Vagina (tissue), 2 donors: ENCODE data around the gene PGK1.

Experiments used
- POLR2A ChIP-seq, 2 donors: fragments of 450-650 bp; IDR thresholded peaks; one replicate each; pipeline ENCODE4 v1.6.1; 2017; ENCODE audit warnings: antibody characterized with exemption in 2 of 2, mild to moderate bottlenecking in 2 of 2, moderate library complexity in 2 of 2
- POLR2AphosphoS5 ChIP-seq, 2 donors: sonication (generic); formaldehyde crosslinking; IDR thresholded peaks; one replicate each; pipeline ENCODE4 v1.9.0; 2017; ENCODE audit warnings: antibody characterized with exemption in 2 of 2, mild to moderate bottlenecking in 2 of 2, low read depth in 1 of 2; ENCODE audit not compliant: insufficient read depth in 1 of 2
- TF ChIP-seq, protein P1 (sequence below), 3 experiments: fragments of 450-650 bp in 2 of 3; fragments of 200-600 bp in 1 of 3; sonication (generic) in 1 of 3; IDR thresholded peaks; one replicate each; pipeline ENCODE4 v1.5.1; 2017 to 2019; ENCODE audit warnings: antibody characterized with exemption in 3 of 3, mild to moderate bottlenecking in 2 of 3, moderate library complexity in 2 of 3

DNA sequence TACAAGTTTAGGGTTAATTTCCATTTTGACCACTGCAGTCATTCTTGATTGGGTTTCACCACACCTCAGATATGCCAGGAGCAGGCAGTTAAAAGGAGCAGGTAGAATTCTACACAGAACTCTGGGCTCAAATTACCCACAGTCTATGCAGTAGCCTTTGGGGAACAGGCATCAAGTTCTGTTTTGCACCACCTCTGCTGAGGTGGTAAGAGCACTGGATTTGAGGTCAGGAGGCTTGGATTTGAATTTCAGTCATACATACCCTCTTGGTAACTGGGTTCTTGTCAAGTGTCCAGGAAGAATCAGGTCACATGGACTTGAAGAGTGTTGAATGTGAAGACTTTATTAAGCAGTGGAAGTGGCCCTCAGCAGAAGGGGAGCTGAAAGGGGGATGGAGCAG lies 40.4 kb upstream of the PGK1 start:
- TF ChIP-seq, protein P1, sequence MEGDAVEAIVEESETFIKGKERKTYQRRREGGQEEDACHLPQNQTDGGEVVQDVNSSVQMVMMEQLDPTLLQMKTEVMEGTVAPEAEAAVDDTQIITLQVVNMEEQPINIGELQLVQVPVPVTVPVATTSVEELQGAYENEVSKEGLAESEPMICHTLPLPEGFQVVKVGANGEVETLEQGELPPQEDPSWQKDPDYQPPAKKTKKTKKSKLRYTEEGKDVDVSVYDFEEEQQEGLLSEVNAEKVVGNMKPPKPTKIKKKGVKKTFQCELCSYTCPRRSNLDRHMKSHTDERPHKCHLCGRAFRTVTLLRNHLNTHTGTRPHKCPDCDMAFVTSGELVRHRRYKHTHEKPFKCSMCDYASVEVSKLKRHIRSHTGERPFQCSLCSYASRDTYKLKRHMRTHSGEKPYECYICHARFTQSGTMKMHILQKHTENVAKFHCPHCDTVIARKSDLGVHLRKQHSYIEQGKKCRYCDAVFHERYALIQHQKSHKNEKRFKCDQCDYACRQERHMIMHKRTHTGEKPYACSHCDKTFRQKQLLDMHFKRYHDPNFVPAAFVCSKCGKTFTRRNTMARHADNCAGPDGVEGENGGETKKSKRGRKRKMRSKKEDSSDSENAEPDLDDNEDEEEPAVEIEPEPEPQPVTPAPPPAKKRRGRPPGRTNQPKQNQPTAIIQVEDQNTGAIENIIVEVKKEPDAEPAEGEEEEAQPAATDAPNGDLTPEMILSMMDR (IDR thresholded peaks at IDR 0.05), result no peak
- TF ChIP-seq POLR2A (IDR thresholded peaks at IDR 0.05) (no peak), POLR2AphosphoS5 (IDR thresholded peaks at IDR 0.05; ENCODE audit: insufficient read depth in 1 of 2, low read depth in 1 of 2) (no peak)
